HG03103 (cell line): Measurements from ENCODE around the gene GAL3ST3.
"Not testable (repeated sequence)": the region's sequence is repeated elsewhere in the genome, so short reads cannot be mapped to it uniquely, and the experiment has no call there.

Experiments used
- ATAC-seq: cut with Tn5 transposase; IDR thresholded peaks from one replicate; pipeline ENCODE4 v1.9.1; 2021; ENCODE audit warnings: low read depth; ENCODE audit not compliant: unreplicated experiment

GAL3ST3 gene

GRCh38 chr11:66048547-66049323 lies at the start of gene GAL3ST3:
Gene GAL3ST3, minus strand, starts transcription at chr11:66049161. Its CDS starts 3,746 bp downstream, at chr11:66045415.
- no peak for ATAC-seq

- ATAC-seq, result not testable (repeated sequence)
Measured at GRCh38 chr11:66092125-66092524, 43.2 kb upstream of the GAL3ST3 start.

GRCh38 chr11:66090288-66090687 lies 41.3 kb upstream of the GAL3ST3 start:
- ATAC-seq, result no peak

GRCh38 chr11:66089067-66089466 lies 40.1 kb upstream of the GAL3ST3 start:
- ATAC-seq, result no peak

GRCh38 chr11:66087148-66087908 lies 38.4 kb upstream of the GAL3ST3 start:
- no peak for ATAC-seq

- ATAC-seq, result no peak
Measured at GRCh38 chr11:66084821-66085475, 36.0 kb upstream of the GAL3ST3 start.

GRCh38 chr11:66083767-66084166 lies 34.8 kb upstream of the GAL3ST3 start:
- no peak for ATAC-seq

- ATAC-seq, result no peak
Measured at GRCh38 chr11:66082946-66083698, 34.2 kb upstream of the GAL3ST3 start.

- ATAC-seq, result no peak
Measured at GRCh38 chr11:66081505-66081904, 32.5 kb upstream of the GAL3ST3 start.

- no peak for ATAC-seq
Measured at GRCh38 chr11:66080055-66080817, 31.3 kb upstream of the GAL3ST3 start.

- not testable (repeated sequence) for ATAC-seq
Measured at GRCh38 chr11:66078949-66079348, 30.0 kb upstream of the GAL3ST3 start.

GRCh38 chr11:66077927-66078326 lies 29.0 kb upstream of the GAL3ST3 start:
- ATAC-seq, result no peak

- ATAC-seq, result no peak
Measured at GRCh38 chr11:66076561-66076960, 27.6 kb upstream of the GAL3ST3 start.

GRCh38 chr11:66075273-66075672 lies 26.3 kb upstream of the GAL3ST3 start:
- ATAC-seq, result no peak

GRCh38 chr11:66073669-66074068 lies 24.7 kb upstream of the GAL3ST3 start:
- ATAC-seq, result no peak

- ATAC-seq, result no peak
Measured at GRCh38 chr11:66072518-66072917, 23.6 kb upstream of the GAL3ST3 start.

- ATAC-seq, result no peak
Measured at GRCh38 chr11:66072081-66072480, 23.1 kb upstream of the GAL3ST3 start.

GRCh38 chr11:66071381-66071801 lies 22.4 kb upstream of the GAL3ST3 start:
- ATAC-seq, result no peak

- ATAC-seq, result no peak
Measured at GRCh38 chr11:66070604-66071380, 21.8 kb upstream of the GAL3ST3 start.
